Activated gamma-delta T cell treated with anti-CD3 and anti-CD28 coated beads, Interleukin-2, amount 50 U/mL, for 16 hours (primary cell): Measurements from ENCODE around the gene NUBP2.

ENCODE experiments used
- DNase-seq: peaks from one replicate; pipeline ENCODE4 v3.0.0-alpha.2; 2020; ENCODE audit warnings: low read depth

Gene NUBP2, protein sequence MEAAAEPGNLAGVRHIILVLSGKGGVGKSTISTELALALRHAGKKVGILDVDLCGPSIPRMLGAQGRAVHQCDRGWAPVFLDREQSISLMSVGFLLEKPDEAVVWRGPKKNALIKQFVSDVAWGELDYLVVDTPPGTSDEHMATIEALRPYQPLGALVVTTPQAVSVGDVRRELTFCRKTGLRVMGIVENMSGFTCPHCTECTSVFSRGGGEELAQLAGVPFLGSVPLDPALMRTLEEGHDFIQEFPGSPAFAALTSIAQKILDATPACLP

GRCh38 chr16:1782408-1783264 lies at the start of gene NUBP2, which contains the start of gene SPSB3:
TSS of gene NUBP2 (plus strand) at chr16:1782960. CDS start at chr16:1783021, 61 bp downstream.
TSS of gene SPSB3 (minus strand) at chr16:1782571. CDS start at chr16:1781483, 1,088 bp downstream.
- DNase-seq: peak; percentile 96

GRCh38 chr16:1734123-1734522 lies 48.6 kb upstream of the NUBP2 start:
- DNase-seq: no peak

GRCh38 chr16:1734816-1735215 lies 47.9 kb upstream of the NUBP2 start:
- DNase-seq: no peak

GRCh38 chr16:1740234-1740633 lies 42.5 kb upstream of the NUBP2 start:
- no peak for DNase-seq

DNA sequence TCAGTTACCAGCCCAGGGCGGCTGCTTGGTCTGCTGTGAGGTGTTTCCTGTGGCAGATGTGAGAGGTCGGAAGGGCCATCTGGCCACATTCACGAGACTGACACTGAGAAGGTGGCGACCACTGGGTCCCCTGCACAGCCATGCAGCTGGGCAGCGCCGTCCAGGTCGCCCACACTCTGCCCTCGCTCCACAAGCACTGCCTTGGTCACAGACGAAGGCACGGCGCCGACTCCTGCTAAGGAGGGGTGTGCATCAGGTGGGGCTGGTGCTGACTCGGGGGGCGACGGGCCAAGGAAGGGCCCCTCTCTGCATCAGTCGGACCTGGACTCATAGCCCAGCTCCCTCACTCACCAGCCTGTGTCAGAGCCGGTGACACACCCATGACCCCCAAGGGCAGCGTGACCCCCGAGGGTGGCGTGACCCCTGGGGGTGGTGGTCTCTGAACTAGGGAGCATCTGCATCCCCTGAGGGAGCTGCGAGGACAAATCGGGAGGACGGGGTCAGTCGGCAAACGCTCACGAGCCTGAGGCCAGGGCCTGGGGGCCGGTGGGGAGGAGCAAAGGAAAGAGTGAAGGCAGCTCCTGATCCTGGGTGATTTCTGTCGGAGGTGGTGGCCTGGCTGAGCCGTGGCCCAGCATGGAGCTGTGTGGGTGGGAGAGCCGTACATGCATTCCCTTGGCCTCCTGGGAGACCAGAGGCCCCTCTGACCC lies 41.8 kb upstream of the NUBP2 start:
- DNase-seq: no peak

DNA sequence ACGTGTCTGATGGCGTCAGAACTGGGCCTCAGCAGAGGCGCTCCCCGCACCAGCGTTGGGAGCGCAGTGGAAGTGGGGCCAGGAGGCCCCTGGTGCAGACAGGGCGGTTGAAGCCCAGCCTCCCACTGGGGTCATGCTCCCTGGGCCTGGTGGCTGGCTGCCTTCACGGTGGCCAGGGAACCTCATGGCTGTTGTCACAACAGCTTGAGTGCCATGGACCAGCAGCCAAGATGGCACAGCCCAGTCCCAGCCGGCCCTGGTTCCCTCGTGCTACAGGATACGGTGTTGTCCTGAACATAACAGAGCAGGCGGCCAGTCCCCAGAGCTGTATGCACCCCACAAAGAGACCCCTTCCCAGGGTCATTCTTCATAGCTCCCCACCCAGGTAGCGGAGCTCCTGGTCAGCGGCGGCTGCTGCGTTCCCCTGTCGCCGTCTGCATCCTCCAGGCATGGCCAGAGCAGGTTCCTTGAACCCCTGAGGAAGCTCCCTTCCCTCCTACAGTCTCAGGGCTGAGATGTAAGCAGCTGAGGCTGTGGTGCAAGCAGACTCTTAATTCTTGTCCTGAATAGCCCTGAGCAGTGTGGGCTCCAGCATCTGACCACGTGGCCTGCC lies 41.1 kb upstream of the NUBP2 start:
- DNase-seq: no peak

- DNase-seq: no peak
Observed at GRCh38 chr16:1743376-1744337, 39.1 kb upstream of the NUBP2 start.

GRCh38 chr16:1744338-1744840 lies 38.4 kb upstream of the NUBP2 start:
- DNase-seq: no peak

GRCh38 chr16:1745181-1745899 lies 37.4 kb upstream of the NUBP2 start:
- DNase-seq: no peak

DNA sequence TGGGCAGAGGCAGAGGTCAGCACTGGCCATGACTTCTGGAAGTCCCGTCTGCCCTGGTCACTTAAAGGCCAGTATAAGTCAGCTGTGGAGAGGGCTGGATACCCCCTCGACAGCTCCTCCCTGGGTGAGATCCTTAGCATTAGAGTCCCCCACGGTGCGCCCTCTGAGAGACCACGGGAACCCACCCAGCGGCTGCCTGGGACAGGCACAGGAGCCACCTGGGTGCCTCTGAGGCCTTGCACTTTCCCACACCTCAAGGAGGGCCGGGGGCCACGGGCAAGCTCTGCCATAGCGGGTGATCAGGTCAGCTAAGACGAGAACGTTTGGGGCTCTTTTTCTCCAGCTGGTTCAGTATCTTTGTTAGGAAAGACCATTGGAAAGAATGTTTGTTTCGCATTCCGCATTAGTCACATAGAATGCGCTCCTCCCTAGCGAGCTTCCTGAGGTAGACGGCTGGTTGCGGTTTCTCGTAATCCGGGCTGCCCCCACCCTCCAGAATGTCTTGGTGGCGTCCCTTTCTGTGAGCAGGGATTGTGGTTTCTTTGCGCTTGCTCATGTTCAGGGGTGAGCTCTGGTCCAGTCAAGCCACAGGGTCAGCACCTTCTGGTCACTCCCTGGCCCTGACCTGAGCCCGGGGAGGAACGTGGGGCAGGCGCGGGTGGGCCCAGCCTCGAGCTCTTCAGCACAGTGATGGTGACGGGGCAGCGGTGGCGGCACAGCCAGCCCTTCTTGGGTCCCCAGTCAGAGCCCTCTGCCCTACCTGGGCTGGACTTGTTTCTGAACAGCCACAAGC lies 36.7 kb upstream of the NUBP2 start:
- DNase-seq: no peak

GRCh38 chr16:1746693-1747195 lies 36.0 kb upstream of the NUBP2 start:
- DNase-seq: no peak

DNA sequence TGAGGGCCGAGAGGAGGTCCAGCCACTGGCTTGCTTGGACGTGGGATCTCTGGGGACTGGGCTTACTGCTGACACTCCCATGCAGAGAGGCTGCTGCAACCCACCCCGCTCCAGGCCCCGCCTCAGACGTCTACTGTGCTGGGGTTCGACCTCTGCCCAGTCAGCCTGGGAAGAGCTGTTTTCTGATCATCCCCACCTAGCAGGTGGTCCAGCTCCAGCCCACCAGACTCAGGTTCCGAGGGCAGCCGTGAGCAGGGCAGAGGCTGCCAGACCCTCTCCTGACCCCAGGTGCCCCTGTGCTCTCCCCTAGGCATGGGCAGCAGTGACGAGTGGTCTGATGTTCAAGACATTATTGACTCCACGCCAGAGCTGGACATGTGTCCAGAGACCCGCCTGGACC lies 34.8 kb upstream of the NUBP2 start:
- no peak for DNase-seq

GRCh38 chr16:1749152-1750117 lies 33.3 kb upstream of the NUBP2 start:
- no peak for DNase-seq

DNA sequence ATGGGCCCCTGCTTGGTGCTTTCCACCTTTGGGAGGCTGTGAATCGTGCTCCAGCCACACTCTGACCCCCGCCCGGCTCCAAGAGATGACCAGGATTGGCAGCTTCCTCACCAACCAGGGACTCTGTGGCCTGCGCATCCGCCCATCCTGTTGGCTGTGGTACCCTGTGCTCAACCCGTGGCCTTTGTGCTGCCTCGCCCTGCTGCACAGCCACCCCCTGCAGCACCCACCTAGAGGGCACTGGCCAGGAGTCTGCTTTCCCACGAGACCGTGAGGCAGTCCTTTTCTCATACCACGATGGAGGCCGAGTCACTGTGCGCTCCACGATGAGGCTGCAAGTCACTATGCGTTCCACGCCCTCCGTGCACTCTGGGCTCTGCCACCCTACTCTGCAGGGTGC lies 30.8 kb upstream of the NUBP2 start:
- no peak for DNase-seq

GRCh38 chr16:1752853-1753252 lies 29.9 kb upstream of the NUBP2 start:
- no peak for DNase-seq

DNA sequence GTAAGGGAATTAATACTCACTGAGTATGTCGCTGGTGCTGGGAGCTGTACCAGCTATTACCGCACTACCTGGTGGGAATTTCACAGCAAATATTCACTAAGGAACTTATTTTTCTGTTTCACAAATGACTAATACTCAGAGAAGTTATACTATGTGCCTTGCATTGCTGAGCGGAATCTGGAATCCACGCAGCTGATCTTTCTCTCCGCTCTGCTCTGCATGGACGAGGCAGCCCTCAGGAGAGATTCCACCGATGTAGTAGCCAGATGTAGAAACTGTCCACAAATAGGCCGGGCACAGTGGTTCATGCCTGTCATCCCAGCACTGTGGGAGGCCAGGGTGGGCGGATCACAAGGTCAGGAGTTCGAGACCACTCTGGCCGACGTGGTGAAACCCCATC lies 28.6 kb upstream of the NUBP2 start:
- DNase-seq: no peak

GRCh38 chr16:1757714-1758461 lies 24.9 kb upstream of the NUBP2 start:
- DNase-seq: no peak
